ENCODE results near the gene MSANTD1.

- TF ChIP-seq POLR2AphosphoS5 (IDR thresholded peaks at IDR 0.05; ENCODE audit: borderline replicate concordance, low read depth, low read length): no peak
- TF ChIP-seq EZH2 (IDR thresholded peaks at IDR 0.05): no peak
Measured at GRCh38 chr4:3239998-3240920, 8.7 kb upstream of the MSANTD1 start.
